Loucy (cell line): ENCODE measurements around the gene SPATC1L.

ENCODE experiments used
- CTCF ChIP-seq: fragments of 200-600 bp; sonication (generic); conservative IDR thresholded peaks from 2 replicates; pipeline ENCODE4 v1.5.1; 2014; ENCODE audit warnings: mild to moderate bottlenecking, antibody characterized with exemption, low read length
- EZH2phosphoT487 ChIP-seq: fragments of 200-600 bp; IDR thresholded peaks from 2 replicates; pipeline ENCODE4 v1.6.1; 2018; ENCODE audit warnings: antibody characterized with exemption, mild to moderate bottlenecking, moderate library complexity, borderline replicate concordance

- TF ChIP-seq CTCF (no peak), EZH2phosphoT487 (no peak)
These were observed 35.5 kb upstream of the SPATC1L start for GRCh38 chr21:46219591-46220239.
